Smooth muscle cell (in vitro differentiated cells): ENCODE measurements around the gene CCDC170. TPM values are rescaled to one million over a fixed set of nuclear protein-coding genes. Genes with fewer than 3 reads are reported as not detected.
"Not testable (repeated sequence)": the region's sequence is repeated elsewhere in the genome, so short reads cannot be mapped to it uniquely, and the experiment has no call there.

Experiments
- DNase-seq: peaks from one replicate; lab custom pipeline; 2025; ENCODE audit not compliant: unreplicated experiment; lab: John Stamatoyannopoulos, UW
- H2AFZ ChIP-seq: fragments of 200-600 bp; sonication (generic); 2 replicates; pipeline ENCODE4 v1.6.0; 2016; ENCODE audit warnings: antibody characterized with exemption, low read depth, mild to moderate bottlenecking
- H3F3A ChIP-seq: fragments of 200-600 bp; sonication (generic); 2 replicates; pipeline ENCODE4 v1.6.0; 2017; ENCODE audit warnings: antibody characterized with exemption, low read depth
- H3K27ac ChIP-seq: fragments of 200-600 bp; sonication (generic); 2 replicates; pipeline ENCODE4 v1.5.1; 2016; ENCODE audit warnings: low read depth, mild to moderate bottlenecking
- H3K27me3 ChIP-seq: fragments of 200-600 bp; sonication (generic); 2 replicates; pipeline ENCODE4 v1.6.1; 2016; ENCODE audit warnings: low read depth, mild to moderate bottlenecking
- H3K36me3 ChIP-seq: fragments of 200-600 bp; sonication (generic); 2 replicates; pipeline ENCODE4 v1.5.1; 2016; ENCODE audit warnings: low read depth
- H3K4me1 ChIP-seq: fragments of 200-600 bp; sonication (generic); 2 replicates; pipeline ENCODE4 v1.5.1; 2016; ENCODE audit warnings: low read depth
- H3K4me2 ChIP-seq: fragments of 200-600 bp; sonication (generic); 2 replicates; pipeline ENCODE4 v1.6.0; 2016; ENCODE audit warnings: mild to moderate bottlenecking
- H3K4me3 ChIP-seq: fragments of 200-600 bp; sonication (generic); 2 replicates; pipeline ENCODE4 v1.5.1; 2016; ENCODE audit warnings: mild to moderate bottlenecking
- H3K79me2 ChIP-seq: fragments of 200-600 bp; sonication (generic); 2 replicates; pipeline ENCODE4 v1.6.0; 2016; ENCODE audit warnings: low read depth, mild to moderate bottlenecking
- H3K9ac ChIP-seq: fragments of 200-600 bp; sonication (generic); 2 replicates; pipeline ENCODE4 v1.6.0; 2016; ENCODE audit warnings: low read depth
- H3K9me3 ChIP-seq: fragments of 200-600 bp; sonication (generic); replicated peaks from 2 replicates; pipeline ENCODE4 v1.5.1; 2016; ENCODE audit warnings: low read depth
- H4K20me1 ChIP-seq: fragments of 200-600 bp; sonication (generic); 2 replicates; pipeline ENCODE4 v1.6.0; 2016; ENCODE audit warnings: low read depth
- CTCF ChIP-seq: fragments of 200-600 bp; sonication (generic); IDR thresholded peaks from 2 replicates; pipeline ENCODE4 v1.5.1; 2017; ENCODE audit warnings: borderline replicate concordance, mild to moderate bottlenecking, antibody characterized with exemption; ENCODE audit not compliant: insufficient read depth, poor library complexity, severe bottlenecking
- WGBS: methylation state at CpG from one replicate; pipeline ENCODE4 v1.1.7; 2016; ENCODE audit warnings: low lambda C conversion rate; 5-methylcytosine and 5-hydroxymethylcytosine counted together
- polyA plus RNA-seq: library from polyadenylated mRNA; unstranded; fragments of >200 nt; fragmentation: Nextera tagmentation; extraction: Ambion mirVana; gene quantifications from 2 replicates; pipeline ENCODE4 v1.2.1, GENCODE V29; 2016
- total RNA-seq: library from RNA; depleted of rRNA; stranded (reverse); fragments of >200 nt; gene quantifications from 2 replicates; pipeline ENCODE4 v1.2.3, GENCODE V29; 2014

The CCDC170 gene
- total and polyA plus RNA-seq, 2 experiments from 2014 or later, result 0.27 to 0.63 TPM

DNA sequence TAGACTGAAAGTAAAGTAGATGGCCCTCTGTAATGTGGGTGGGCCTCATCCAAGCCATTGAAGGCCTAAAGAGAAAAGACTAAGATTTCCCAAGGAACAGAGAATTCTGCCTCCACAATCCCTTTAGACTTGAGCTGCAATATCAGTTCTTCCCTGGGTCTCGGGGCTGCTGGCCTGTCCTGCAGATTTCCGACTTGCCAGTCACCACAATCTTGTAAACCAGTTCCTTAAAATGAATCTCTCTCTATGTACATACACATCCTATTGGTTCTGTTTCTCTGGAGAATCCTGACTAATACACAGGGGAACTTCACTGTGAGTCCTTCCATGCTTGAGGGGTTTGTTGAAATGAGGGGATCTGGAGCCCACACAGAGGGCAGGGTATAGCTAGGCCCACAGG, 12.9 kb downstream of the CCDC170 start:
- H3K36me3 ChIP-seq, result no peaks in the 10 kb centered on the region
- H3K9me3 ChIP-seq, result no peaks in the 10 kb centered on the region
- no peak overlapping the region for H3K9ac ChIP-seq
- WGBS, result 80% methylated on average over 2 of the region's 2 CpGs
- H2AFZ ChIP-seq, result no peak overlapping the region
- H4K20me1 ChIP-seq, result no peaks in the 10 kb centered on the region
- H3K4me1 ChIP-seq, result no peaks in the 10 kb centered on the region
- H3K27me3 ChIP-seq, result no peaks in the 10 kb centered on the region
- no peaks in the 10 kb centered on the region for H3F3A ChIP-seq
- no peak overlapping the region for H3K4me3 ChIP-seq
- no peak overlapping the region for H3K27ac ChIP-seq
- H3K4me2 ChIP-seq, result no peak overlapping the region
- no peak for TF ChIP-seq CTCF
- no peaks in the 10 kb centered on the region for H3K79me2 ChIP-seq
- no peak for DNase-seq

DNA sequence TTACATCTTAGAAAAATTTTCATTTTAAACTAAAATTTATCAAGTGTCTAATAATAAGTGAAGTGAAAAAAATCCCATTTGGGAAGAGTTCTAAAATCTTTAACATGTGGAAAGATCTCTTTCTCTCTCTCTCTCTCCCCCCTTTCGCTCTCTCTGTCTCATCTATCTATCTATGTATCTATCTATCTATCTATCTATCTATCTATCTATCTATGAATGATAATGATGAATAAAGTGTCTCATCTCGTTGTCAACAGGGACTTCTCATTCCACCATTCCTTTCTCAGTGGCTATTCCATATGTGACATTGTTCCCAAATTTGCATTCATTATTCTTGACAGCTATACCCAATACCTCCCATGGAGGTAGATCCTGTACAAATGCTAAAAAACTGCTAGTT, 15.2 kb downstream of the CCDC170 start:
- H3K4me1 ChIP-seq, result no peaks in the 10 kb centered on the region
- H3K79me2 ChIP-seq, result no peaks in the 10 kb centered on the region
- no peaks in the 10 kb centered on the region for H4K20me1 ChIP-seq
- no peak overlapping the region for H3K4me2 ChIP-seq
- WGBS, result 83% methylated on average over 2 of the region's 2 CpGs
- no peak overlapping the region for H3K27ac ChIP-seq
- H3K27me3 ChIP-seq, result no peaks in the 10 kb centered on the region
- H3K36me3 ChIP-seq, result no peaks in the 10 kb centered on the region
- TF ChIP-seq CTCF, result no peak
- no peak overlapping the region for H3K4me3 ChIP-seq
- no peak overlapping the region for H2AFZ ChIP-seq
- no peak overlapping the region for H3K9ac ChIP-seq
- no peak for DNase-seq
- H3F3A ChIP-seq, result no peaks in the 10 kb centered on the region
- H3K9me3 ChIP-seq, result no peaks in the 10 kb centered on the region

DNA sequence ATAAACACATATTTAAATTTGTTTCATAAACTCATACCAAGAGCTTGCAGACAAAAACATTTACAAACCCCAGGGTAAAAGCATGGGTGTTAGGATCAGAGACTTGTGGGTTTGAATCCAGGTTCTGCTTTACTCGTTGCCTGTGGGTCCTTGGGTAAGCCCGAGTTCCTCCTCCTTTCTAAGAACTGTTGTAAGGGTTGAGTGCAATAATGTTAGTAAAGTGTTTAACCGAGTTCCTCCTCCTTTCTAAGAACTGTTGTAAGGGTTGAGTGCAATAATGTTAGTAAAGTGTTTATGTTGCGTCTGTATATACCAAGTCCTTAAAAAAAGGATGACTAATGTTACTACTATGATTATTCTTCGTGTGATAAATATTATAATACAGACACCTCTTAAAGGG, 18.7 kb downstream of the CCDC170 start:
- Histone ChIP-seq H2AFZ (no peak overlapping the region), H3K9me3 (no peaks in the 10 kb centered on the region), H3K27ac (no peak overlapping the region), H3K27me3 (no peaks in the 10 kb centered on the region), H3K4me3 (no peak overlapping the region), H3K9ac (no peak overlapping the region), H3K4me1 (no peaks in the 10 kb centered on the region), H3K4me2 (no peak overlapping the region), H4K20me1 (no peaks in the 10 kb centered on the region), H3K79me2 (no peaks in the 10 kb centered on the region), H3F3A (no peaks in the 10 kb centered on the region), H3K36me3 (no peaks in the 10 kb centered on the region)
- TF ChIP-seq CTCF, result no peak
- no peak for DNase-seq
- WGBS, result 88% methylated on average over 5 of the region's 5 CpGs

- no peak overlapping the region for H3K4me2 ChIP-seq
- H3K27me3 ChIP-seq, result no peaks in the 10 kb centered on the region
- no peak for TF ChIP-seq CTCF
- H3K4me3 ChIP-seq, result no peak overlapping the region
- no peak overlapping the region for H3K27ac ChIP-seq
- no peak for DNase-seq
- 93% methylated on average over 9 of the region's 9 CpGs for WGBS
- no peaks in the 10 kb centered on the region for H3K36me3 ChIP-seq
- H3F3A ChIP-seq, result no peaks in the 10 kb centered on the region
- H2AFZ ChIP-seq, result no peak overlapping the region
- H3K9ac ChIP-seq, result no peak overlapping the region
- H3K9me3 ChIP-seq, result no peaks in the 10 kb centered on the region
- no peaks in the 10 kb centered on the region for H3K4me1 ChIP-seq
- H4K20me1 ChIP-seq, result no peaks in the 10 kb centered on the region
- H3K79me2 ChIP-seq, result no peaks in the 10 kb centered on the region
Measured at GRCh38 chr6:151514000-151514730, 20.3 kb downstream of the CCDC170 start.

DNA sequence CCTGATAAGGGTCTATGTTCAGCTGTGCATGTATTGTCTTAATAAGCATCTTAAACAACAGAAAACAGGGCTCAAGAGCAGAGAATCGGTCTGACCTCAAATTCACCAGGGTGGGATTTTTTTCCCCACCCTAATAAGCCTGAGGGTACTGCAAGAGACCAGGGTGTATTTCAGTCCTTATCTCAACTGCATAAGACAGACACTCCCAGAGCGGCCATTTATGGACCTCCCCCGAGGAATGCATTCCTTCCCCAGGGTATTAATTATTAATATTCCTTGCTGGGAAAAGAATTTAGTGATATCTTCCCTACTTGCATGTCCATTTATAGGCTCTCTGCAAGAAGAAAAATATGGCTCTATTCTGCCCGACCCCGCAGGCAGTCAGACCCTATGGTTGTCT, 25.2 kb downstream of the CCDC170 start:
- H3K9ac ChIP-seq, H3K27ac ChIP-seq, H3K79me2 ChIP-seq, H2AFZ ChIP-seq, H3K4me3 ChIP-seq, H3K9me3 ChIP-seq, H3K36me3 ChIP-seq, H3K4me2 ChIP-seq, H3K27me3 ChIP-seq, H3F3A ChIP-seq, H3K4me1 ChIP-seq, H4K20me1 ChIP-seq, DNase-seq: not testable (repeated sequence)
- 84% methylated on average over 5 of the region's 5 CpGs for WGBS
